GM12891 (cell line): ENCODE results near the gene TXK.

Source experiments
- DNase-seq: peaks from one replicate; pipeline ENCODE4 v3.0.0; 2011; ENCODE audit warnings: low spot score; ENCODE audit not compliant: insufficient read length
- FAIRE-seq: peaks from 2 replicates; lab custom pipeline; 2011; peaks lifted over from hg19 to GRCh38; lab: Jason Lieb, UNC
- PAX5 ChIP-seq: IDR thresholded peaks from 2 replicates; pipeline ENCODE4 v1.6.1; 2011; ENCODE audit warnings: low read length, moderate library complexity, mild to moderate bottlenecking; ENCODE audit not compliant: insufficient read depth, severe bottlenecking
- POLR2A ChIP-seq: IDR thresholded peaks from 2 replicates; pipeline ENCODE4 v1.6.1; 2011; ENCODE audit warnings: low read depth, low read length, control low read depth
- POLR2AphosphoS5 ChIP-seq: IDR thresholded peaks from 2 replicates; pipeline ENCODE4 v1.6.1; 2011; ENCODE audit warnings: low read depth, low read length, control low read depth
- POU2F2 ChIP-seq: IDR thresholded peaks from 2 replicates; pipeline ENCODE4 v1.6.1; 2011; ENCODE audit warnings: low read depth, mild to moderate bottlenecking, control low read depth, low read length, moderate library complexity
- SPI1 ChIP-seq: IDR thresholded peaks from 2 replicates; pipeline ENCODE4 v1.6.1; 2011; ENCODE audit warnings: low read depth, low read length, control low read depth
- TAF1 ChIP-seq: IDR thresholded peaks from 2 replicates; pipeline ENCODE4 v1.6.1; 2011; ENCODE audit warnings: low read depth, low read length, control low read depth

The TXK gene

DNA sequence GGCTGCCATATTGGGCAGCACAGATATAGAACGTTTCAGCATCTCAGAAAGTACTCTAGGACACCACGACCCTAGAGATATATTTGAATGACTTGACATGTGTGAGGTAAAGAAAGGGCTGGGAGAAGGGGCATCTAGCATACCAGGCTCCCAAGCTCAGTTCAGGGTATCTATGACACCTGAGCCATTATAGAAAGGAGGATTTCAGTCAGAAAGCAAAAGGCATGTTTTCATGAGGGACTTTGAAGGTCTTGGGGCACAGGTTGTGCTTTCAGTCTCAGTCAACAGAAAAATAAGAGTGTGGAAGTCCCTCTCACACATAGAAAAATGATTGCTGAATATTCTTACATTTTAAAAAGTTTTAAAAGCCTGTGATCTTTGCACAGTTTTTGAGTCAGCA is 65.9 kb downstream of the TXK start:
- FAIRE-seq, result no peak
- TF ChIP-seq POU2F2 (no peak), PAX5 (no peak), POLR2A (no peak), POLR2AphosphoS5 (no peak), TAF1 (no peak), SPI1 (no peak)
- no peak for DNase-seq

DNA sequence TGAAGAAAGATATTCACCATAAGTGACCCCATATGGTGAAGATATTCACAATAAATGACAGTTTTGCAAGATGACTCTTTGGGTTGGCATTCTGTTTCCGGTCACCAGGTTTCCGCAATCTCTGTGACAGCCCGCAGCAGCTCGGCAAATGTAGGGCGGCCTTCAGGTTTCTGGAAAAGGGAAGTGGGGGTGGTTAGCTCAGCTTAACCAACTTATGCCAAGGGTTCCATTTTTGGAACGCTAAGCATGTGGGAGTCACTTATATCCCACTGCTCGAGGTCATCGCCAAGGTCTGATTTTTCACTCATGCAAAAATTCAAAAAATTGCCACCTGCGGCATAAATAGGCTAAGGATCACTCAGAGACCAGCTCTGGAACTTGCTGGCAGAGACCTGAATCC is 66.5 kb downstream of the TXK start:
- DNase-seq (no peak), FAIRE-seq (no peak)
- TF ChIP-seq PAX5 (no peak), POLR2AphosphoS5 (no peak), POU2F2 (no peak), POLR2A (no peak), SPI1 (no peak), TAF1 (no peak)

DNA sequence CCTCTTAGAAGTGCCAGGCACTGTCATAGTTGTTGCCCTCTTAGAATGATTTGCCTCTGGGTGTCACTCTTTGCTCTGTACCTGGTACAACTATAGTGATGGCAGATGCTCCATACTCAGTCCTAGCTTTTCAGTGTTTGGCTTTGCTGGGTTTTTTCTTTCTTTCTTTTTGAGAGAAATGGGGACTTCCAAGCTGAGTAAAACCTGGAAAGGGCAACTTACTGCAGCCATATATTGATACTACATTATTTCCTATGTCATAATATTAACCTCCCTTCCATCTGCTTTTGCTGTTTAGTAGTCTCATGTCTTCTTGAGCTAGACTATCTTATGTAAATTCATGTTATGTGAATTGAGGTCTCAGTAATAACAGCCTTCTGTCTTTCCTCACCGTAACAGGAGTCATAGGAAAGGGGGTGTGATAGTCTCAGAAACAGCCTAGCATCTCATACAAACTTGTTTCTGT is 68.4 kb downstream of the TXK start:
- TF ChIP-seq POLR2A, result no peak
- no peak for TF ChIP-seq SPI1
- TF ChIP-seq POU2F2, result no peak
- no peak for TF ChIP-seq POLR2AphosphoS5
- TF ChIP-seq TAF1, result no peak
- TF ChIP-seq PAX5, result no peak
- FAIRE-seq (peak; percentile 85), DNase-seq (no peak)

DNA sequence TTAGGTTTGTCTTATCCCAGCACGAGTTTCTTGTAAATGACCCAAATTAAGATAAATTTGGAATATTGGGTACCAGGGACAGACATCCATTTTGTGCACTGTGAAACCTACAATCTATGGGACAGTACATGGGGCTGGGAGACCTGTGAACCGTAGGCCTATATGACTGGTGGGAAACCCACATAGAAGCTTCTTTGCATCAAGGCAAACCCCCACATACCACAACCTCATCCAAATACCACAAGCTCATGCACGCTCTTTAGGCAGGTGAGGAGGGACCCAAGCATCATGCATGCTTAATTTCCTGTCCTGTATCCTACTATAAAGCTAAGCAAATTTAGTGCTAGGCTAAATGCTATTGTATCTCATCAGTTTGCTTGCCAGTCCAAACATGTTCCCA is 69.7 kb downstream of the TXK start:
- TF ChIP-seq POU2F2, result peak; percentile 96; the same call in 1 of the 2 replicates
- no peak for TF ChIP-seq SPI1
- DNase-seq, result peak; percentile 17
- FAIRE-seq, result peak; percentile 63

DNA sequence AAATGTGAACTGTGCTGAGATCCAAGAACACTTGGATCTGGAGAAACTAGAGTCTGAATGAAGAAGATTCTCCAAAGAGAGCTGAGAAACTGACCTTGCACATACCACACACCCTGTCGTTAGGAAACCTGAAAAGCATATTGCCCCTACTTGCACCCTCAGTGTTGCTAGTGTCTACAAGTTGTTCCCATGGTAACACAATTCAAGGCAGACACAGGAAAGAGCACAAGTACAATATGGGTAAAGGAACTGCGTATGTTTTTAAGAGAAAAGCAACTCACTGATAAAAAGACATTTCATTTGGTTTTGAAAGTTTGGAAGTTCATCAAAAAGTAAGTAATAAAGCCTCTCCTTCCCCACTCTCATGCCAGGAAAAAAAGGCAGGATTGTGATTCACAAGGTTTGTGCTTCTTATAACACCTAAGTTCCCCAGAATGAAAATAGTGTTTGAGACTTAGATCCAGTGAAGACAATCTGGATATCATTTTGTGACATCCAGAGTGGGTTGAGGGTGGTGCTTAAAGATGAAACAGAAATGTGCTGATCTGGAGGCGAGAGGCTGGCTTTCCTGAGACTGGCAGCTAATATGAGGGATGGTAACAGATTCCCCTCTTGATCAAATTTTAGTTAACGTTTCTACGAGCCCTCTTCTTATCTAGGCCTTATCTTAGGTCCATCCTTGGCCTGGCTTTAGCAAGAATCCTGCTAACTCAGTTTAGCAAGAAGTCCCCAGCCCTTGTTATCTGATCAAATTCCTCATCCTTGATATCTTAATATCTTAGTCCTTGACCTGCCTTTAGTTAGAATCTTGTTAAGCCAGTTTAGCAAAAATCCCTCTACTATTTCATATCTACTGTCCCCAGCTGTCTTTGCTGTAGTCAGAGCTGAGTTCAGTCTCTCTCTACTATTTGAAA is 75.2 kb downstream of the TXK start:
- DNase-seq, result no peak
- TF ChIP-seq TAF1 (no peak), PAX5 (no peak), SPI1 (no peak), POLR2A (no peak), POLR2AphosphoS5 (no peak), POU2F2 (no peak)
- FAIRE-seq, result no peak

DNA sequence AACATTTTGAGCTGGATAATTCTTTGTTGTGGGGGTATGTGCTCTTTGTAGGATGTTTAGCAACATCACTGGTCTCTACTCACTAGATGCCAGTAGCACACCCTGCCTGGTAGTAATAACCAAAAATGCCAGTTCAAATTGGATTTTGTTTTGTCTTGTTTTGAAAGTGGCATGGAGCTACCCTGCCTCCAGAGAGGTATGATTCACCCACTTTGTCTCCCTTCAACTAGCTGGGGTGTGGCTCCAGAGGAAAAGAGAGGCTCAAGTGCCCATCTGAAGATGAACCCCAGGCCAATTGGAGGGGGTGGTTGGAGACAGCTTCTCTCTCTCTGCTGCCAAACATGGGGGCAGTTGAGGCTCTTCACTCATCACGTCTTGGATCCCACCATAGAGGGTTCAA is 83.0 kb downstream of the TXK start:
- DNase-seq (no peak), FAIRE-seq (no peak)
- TF ChIP-seq POLR2AphosphoS5 (no peak), TAF1 (no peak), POU2F2 (no peak), PAX5 (no peak), SPI1 (no peak), POLR2A (no peak)

DNA sequence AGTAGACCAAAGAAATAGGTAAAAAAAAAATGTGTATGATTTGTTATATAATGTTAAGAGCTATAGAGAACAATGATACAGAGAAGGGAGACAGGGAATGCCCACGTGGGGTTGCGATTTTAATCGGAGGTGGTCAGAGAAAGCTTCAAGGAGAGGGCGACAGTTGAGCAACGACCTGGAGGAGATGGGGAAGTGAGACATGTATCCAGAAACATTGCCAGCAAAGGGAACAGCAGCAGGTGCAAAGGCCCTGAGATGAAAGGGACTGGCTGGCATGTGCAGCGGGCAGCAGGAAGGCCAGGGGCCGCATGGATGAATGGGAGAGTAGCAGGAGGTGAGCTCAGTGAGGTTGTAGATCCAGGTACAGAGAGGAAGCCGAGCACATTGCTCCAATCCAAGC is 84.6 kb downstream of the TXK start:
- no peak for DNase-seq
- FAIRE-seq, result no peak
- no peak for TF ChIP-seq PAX5
- no peak for TF ChIP-seq POLR2AphosphoS5
- TF ChIP-seq POU2F2, result no peak
- TF ChIP-seq SPI1, result peak; percentile 57
- TF ChIP-seq POLR2A, result no peak

DNA sequence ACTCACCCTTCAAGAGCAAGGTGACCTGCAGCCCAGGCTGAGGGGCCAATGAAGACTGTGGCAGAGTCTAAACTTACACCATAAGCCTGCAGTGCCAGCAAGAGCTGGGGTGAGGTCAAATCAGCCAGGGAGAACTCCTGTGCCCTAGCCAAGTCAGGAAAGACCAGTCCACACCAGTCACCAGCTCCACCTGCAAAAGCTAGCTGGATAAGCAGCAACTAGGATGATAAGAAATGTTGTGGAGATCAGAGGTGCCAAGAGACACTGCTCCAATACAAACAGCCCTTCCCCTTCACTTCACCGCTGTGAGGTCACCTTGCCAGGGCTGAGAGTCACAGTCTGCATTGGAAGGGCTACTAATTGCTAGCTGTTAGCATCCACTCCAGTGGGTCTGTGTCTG is 86.2 kb downstream of the TXK start:
- DNase-seq, result no peak
- FAIRE-seq, result no peak
- TF ChIP-seq POLR2A (no peak), TAF1 (no peak), SPI1 (no peak), POU2F2 (no peak), PAX5 (no peak), POLR2AphosphoS5 (no peak)

DNA sequence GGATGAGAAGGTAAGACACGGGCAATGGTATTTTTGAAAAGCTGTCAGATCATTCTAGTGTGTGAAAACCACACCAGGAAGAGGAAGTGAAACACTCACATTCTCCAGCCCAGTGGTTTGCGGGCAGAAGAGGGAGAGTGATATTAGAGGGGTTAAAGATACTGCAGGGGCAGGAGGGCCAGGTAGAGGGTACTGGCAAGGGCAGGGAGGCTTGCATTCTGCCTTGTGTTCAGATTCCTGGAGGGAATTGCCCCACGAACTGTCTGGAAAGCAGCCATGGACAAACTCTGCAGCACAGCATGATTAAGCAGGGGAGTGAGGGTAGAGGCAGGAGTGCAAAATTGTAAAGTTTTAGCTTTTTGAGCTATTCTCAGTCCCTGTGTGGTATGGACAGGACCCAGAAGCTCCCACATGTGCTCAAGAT is 86.6 kb downstream of the TXK start:
- TF ChIP-seq SPI1, result peak; percentile 100
- peak; percentile 92 for TF ChIP-seq POU2F2
- peak; percentile 11 for TF ChIP-seq PAX5
- TF ChIP-seq POLR2AphosphoS5, result peak; percentile 29; the same call in 1 of the 2 replicates
- no peak for TF ChIP-seq TAF1
- TF ChIP-seq POLR2A, result 0 out of 2 replicates have a peak, but pooled peaks have one; percentile 22
- DNase-seq (no peak), FAIRE-seq (peak; percentile 95)

DNA sequence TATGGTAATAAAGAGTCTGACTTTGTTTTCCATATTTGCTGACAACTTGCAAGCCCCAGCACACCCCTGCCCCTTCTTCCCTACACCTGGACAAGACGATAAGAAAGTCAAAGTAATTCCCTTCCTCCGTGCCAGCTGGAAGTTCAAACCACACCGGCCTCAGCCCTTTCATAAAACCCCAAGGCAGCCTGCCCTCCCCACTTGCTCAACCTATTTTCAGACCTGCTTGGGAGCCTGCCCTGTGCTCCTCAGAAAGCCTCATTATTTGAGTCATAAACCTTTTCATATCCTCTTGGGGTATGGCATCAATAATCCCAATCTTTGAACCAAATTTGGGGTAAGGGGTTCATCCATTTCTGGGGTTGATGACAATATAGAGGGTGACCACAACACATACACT is 88.0 kb downstream of the TXK start:
- FAIRE-seq, result no peak
- DNase-seq, result no peak
- TF ChIP-seq POLR2A (no peak), SPI1 (peak; percentile 44; the same call in 1 of the 2 replicates)
